GM21515 (cell line): ENCODE data around the gene PRSS8.
A peak's percentile ranks its signal among the peaks of the same experiment; 100 is the strongest.
"Not testable (repeated sequence)": the region's sequence is repeated elsewhere in the genome, so short reads cannot be mapped to it uniquely, and the experiment has no call there.

Experiments used
- ATAC-seq: cut with Tn5 transposase; IDR thresholded peaks from one replicate; pipeline ENCODE4 v1.9.1; 2021; ENCODE audit not compliant: unreplicated experiment

Gene PRSS8

DNA sequence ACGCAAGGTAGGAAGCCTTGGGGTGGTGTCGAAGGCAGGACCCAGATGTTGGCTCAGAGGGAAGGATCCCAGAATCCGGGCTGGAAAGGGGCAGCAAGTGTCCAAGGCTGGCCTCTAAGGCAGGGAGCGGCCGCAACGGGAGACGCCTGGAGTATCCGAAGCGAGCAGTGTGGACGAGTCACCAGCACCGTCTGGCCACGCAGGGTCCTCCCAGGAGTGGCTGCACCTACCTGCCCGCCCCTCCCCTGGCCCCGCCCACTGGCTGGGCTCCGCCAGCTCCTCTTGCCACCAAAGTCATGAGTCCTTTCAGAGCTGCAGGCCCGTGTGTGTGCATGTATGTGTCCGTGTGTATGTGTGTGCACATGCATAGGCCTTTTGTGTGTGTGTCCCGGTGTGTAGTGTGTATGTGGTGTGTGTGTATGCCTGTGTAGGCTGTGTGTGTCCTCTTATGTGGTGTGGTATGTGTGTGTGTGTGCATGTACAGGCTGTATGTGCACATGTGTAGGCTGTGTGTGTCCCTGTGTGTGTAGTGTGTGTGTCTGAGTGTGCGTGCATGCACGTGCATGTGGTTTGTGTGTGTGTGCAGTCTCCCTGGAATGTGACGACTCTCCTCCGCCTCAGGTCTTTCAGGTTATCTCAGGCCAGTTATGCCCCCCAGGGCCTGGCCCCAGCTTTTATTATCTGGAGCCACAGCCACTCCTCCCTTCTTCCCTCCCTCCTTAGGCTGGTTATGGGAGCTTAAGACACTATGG is at the start of gene PRSS8:
TSS of gene PRSS8 (minus strand) at position 193 of the 752 bp plus-strand sequence. CDS start 229 bp downstream, outside the sequence.
- no peak for ATAC-seq

- no peak for ATAC-seq
Observed at GRCh38 chr16:31184888-31185287, 49.4 kb upstream of the PRSS8 start.

GRCh38 chr16:31183432-31184428 is 48.2 kb upstream of the PRSS8 start:
- ATAC-seq: no peak

GRCh38 chr16:31182391-31182790 is 46.9 kb upstream of the PRSS8 start:
- ATAC-seq: no peak

- no peak for ATAC-seq
Observed at GRCh38 chr16:31181102-31181830, 45.7 kb upstream of the PRSS8 start.

DNA sequence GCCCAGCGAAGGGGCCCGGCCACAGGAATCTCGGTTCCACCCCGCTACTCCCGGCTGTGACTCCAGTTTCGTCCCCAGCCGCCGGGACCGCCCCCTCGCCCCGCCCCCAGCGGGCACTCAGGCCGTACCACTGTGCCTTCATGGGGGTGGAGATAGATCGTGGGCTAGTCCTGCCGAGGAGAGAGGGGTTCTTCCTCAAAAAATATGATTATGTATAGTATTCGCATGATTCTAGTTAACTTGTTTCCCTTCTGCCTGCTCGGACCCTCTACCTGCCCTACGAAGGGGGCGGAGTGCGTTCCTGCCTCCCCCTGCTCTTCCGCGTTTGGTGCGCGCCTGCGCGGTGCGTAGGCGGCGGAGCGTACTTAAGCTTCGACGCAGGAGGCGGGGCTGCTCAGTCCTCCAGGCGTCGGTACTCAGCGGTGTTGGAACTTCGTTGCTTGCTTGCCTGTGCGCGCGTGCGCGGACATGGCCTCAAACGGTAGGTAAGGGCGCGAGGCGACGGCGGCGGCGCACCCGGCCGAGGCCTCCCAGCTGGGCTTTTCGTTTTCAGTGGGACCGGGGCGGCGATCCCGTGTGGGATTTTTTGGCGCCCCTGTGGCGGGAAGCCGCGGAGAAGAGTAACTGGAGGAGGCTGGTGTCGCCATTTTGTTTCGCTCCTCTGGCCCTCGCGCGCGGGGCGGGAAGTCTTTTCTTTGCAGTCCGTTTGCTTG is 44.4 kb upstream of the PRSS8 start, which contains the start of gene FUS:
TSS of gene FUS (plus strand) at position 393 of the 713 bp plus-strand sequence. CDS start at position 469, 76 bp downstream.
- ATAC-seq: peak; percentile 57

- no peak for ATAC-seq
Observed at GRCh38 chr16:31179219-31179746, 43.8 kb upstream of the PRSS8 start.

GRCh38 chr16:31177136-31177535 is 41.6 kb upstream of the PRSS8 start:
- ATAC-seq: no peak

DNA sequence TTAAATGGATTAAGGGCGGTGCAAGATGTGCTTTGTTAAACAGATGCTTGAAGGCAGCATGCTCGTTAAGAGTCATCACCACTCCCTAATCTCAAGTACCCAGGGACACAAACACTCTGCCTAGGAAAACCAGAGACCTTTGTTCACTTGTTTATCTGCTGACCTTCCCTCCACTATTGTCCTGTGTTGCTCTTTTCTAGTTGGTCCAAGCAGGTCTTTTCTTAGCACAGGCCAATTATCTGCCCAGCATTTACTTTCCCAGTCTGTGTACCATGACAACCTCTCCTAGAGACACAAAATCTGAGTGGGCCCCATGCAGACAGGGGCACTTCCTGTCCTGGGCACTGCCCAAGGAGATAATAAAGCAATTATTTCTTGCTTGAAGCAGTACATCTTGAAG is 34.5 kb upstream of the PRSS8 start:
- ATAC-seq: not testable (repeated sequence)

- no peak for ATAC-seq
Observed at GRCh38 chr16:31168848-31169247, 33.3 kb upstream of the PRSS8 start.

DNA sequence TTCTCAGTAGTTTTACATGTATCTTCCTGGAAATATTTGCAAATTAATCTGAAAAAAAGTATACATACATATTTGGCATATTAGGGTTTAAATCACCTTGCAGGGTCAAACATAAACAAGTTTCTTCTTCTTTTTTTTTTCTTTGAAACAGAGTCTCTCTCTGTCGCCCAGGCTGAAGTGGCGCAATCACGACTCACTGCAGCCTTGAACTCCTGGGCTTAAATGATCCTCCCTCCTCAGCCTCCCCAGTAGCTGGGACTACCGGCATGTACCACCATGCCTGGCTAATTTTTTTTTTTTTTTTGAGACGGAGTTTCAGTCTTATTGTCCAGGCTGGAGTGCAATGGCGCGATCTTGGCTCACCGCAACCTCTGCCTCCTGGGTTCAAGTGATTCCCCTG is 31.8 kb upstream of the PRSS8 start:
- no peak for ATAC-seq

- no peak for ATAC-seq
Observed at GRCh38 chr16:31157136-31157535, 21.6 kb upstream of the PRSS8 start.

GRCh38 chr16:31150976-31151375 is 15.4 kb upstream of the PRSS8 start:
- ATAC-seq: not testable (repeated sequence)

GRCh38 chr16:31149894-31150890 is 14.7 kb upstream of the PRSS8 start, which contains the start of gene PRSS36:
Gene PRSS36 (minus strand): TSS chr16:31150066. CDS start chr16:31150035, 31 bp downstream.
- no peak for ATAC-seq

- no peak for ATAC-seq
Observed at GRCh38 chr16:31149332-31149731, 13.8 kb upstream of the PRSS8 start.

DNA sequence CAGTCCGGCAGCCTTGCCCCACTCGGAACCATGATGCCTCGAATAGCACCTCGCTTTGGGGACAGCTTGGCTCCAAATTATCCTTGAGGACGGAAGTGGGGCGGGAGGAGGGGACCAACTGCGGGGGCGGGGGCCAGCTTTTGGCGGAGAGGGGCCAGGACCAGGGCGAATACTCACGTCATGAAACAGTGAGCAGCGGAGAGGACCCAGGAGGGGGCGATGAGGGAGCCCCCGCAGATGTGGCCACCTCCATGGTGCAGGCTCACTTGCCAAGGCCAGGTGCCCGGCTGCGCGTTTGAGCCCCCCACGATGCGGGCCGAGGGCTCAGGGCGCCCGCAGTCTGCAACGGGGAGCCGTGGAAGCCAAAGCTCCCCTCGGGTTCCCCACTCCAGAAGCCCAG is 13.4 kb upstream of the PRSS8 start:
- no peak for ATAC-seq

- no peak for ATAC-seq
Observed at GRCh38 chr16:31148281-31148728, 12.8 kb upstream of the PRSS8 start.

DNA sequence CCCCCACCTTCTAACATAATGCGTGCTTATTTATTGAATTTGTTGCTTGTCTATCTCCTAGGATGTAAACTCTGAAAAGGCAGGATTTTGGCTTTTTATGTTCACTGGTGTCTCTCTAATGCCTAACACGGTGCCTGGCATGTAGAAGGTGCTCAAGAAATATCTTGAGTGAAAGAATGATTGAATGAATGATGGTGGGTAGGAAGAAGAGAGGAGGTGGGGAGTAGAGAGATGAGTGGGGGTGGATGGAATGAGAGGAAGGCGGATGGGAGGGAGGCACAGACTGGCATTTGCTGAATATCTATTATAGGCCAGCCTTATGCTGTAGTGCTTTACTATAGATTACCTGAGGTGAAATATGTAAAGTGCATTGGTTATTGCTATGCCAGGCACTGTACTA is 12.0 kb upstream of the PRSS8 start:
- no peak for ATAC-seq
